HG03175 (cell line): ENCODE measurements around the gene RXFP2.

ENCODE experiments used
- ATAC-seq: cut with Tn5 transposase; IDR thresholded peaks from one replicate; pipeline ENCODE4 v1.9.1; 2021; ENCODE audit warnings: mild to moderate bottlenecking, moderate library complexity; ENCODE audit not compliant: unreplicated experiment

The RXFP2 gene

DNA sequence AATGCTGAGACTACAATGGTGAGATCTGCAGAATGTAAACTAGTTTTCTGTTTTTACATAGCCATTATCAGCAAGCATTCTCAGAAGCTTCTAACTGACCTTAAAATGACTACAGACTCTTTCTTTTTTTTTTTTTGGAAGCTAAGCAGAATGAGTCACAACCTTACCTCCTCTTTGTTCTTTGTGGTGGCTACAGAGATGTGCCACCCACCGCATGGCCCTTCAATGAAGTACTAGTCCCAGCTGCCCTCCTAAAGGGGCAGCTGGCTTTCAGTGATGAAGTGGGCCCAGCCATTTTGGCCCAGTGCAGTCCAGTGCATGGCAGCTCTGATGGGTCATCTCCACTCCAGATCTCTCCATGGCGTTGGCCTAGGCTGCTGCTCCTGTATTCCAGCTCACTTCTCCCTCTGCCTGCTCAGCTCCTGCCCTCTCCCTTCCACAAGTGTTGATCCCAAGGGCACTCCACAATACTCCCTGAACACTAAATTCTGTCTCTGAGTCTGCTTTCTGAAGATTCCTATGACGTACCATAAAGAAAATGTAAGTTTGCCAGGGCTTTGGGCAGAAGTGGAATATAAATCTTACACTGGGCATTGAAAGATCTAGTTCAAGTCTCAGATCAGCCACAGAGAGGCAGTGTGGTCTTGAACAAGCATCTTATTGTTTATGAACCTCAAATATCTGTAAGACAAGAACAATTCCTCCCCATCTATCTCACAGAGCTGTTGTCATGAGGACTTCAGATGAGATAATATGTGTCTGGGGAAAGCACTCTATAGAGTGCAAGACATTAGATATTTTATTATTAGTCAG is 85.6 kb downstream of the RXFP2 start:
- peak; percentile 45 for ATAC-seq

DNA sequence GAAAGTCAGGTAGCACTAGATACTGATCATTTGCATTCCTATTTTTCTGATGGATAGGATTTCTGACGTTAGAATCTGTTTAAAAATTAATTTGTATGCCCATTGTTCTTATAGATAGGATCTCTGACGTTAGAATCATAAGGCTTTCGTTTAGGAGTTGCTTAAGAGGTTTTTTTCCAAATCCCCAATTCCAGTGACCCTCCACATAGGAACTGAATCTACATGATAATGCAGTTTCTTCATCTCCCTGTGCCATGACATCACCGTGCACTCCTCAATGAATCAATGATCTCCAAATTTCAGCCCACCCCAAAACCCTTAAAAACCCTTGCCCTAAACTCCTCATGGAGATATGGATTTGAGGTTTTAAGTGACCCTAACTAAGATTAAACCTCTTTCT is 87.2 kb downstream of the RXFP2 start:
- ATAC-seq: no peak

DNA sequence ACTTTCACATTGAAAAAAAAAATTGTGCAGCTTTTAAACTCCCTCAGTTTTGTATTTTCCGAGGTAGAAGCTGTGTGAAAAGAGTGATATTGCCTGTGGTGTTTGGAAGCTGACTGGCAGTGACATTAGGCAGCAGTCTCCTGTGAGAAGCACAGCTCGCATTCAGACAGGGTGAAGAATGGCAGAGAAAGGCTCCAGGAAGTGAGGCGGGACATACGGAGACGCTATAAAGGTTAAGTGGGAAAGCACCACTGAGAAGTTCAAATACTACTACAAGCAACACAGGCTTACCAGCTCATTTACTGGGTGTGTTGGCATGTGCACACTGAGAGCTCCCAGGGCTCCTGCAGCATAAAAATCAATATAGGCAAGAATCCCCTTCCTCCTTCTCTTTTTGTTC is 88.4 kb downstream of the RXFP2 start:
- ATAC-seq: no peak

DNA sequence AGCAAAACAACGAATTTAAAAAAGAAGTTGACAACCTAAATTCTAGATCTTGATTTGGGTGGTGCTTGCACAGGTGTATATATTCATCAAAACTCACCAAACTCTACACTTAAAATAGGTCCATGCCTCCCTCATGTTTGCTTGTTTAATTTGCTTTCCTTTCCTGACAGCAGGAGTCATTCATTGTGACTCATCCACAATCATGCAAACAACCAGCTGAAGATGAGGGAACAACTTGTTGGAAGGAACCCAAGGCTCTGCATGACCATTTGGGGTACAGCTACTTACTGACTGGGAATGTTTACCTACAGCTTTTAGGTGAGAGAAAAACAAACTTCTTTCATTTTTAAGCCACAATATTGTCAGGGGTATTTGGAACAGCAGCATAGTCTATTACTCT is 96.6 kb downstream of the RXFP2 start:
- ATAC-seq: no peak

DNA sequence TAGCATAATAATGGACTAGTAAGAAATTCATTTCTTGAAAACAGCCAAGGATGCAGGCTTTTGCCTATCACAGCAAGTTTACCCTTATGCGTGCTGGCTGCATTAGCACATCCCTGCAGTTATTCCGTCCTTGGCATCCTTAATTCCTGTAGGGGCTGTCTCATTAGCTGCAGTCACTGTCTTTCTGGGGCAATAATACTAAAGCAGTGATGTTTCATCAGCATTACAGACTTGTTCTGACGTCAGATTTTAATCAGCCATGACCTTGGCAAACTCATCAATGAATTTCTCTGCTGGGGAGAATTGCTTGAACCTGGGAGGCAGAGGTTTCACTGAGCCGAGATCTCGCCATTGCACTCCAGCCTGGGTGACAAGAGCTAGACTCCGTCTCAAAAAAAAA is 103.7 kb downstream of the RXFP2 start:
- no peak for ATAC-seq

DNA sequence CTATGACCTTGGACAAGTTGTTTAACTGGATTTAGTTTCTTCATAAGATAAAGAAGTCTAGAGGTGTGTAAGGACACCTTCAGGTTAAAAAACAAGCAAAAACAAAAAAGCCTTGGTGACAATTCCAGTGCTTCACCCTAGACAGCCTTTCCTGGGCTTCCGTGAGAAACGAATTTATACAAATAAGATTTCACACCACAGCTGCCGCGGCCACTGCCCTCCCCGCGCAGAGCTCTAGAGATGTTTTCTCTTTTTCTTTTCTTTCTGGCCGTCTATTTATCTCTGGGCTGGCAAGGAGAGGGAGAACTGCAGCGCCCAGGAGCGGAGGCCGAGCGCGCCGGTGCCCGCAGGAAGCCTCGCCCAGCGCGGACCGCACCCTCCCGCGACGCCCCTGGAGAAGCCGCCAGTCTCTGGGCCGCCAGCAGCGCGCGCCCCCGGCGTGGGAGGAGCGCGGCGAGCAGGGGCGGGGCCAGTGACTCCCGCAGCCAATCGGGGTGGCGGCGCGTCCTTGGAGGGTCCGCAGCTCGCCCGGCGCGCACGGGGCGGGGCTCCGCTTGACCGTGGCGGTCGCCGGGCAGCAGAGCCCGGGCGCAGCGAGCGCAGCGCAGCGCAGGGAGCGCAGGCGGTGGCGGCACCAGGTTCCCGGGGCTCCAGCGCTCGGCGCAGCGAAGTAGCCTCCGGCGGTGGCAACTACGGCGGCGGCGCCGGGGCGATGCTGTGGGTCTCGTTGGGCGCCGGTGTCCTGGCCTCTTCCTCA is 107.0 kb downstream of the RXFP2 start:
- ATAC-seq: peak; percentile 97

DNA sequence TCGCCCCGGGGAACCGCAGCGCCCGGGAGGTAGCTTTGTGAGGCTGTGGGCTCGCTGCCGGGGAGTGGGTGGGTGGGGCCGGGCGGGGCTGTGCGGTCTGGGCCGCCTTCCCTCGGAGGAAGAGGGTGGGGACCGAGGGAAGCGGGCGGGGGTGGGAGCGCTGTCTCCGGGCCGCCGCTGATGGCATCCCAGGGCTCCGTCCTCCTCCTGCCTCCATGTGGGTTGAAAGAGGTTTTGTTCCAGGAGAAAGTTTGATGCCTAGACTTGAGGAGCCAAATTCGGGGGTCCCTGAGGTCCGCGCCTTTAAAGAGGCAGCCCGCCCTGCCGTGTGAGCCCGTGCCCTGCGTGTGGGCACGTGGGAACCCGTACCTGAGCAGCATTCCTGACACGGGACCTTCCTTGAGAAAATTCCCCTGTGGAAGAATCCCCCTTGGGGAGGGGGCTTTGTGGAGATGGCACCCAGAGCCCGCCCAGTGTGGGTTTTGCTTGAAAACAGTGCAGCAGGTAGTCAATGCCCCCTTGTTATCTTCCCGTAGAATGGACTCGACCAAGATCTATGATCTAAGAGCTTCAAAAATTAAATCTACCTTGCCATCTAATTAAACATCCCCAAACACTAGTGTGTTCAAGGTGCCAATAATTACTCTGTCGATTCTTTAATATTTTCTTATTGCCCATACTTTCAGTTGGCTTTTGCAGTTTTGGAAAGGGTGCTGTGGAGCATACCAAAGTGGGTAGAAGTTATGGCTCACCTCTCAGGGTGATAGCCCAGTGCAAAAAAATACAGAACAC is 107.8 kb downstream of the RXFP2 start:
- peak; percentile 9 for ATAC-seq

DNA sequence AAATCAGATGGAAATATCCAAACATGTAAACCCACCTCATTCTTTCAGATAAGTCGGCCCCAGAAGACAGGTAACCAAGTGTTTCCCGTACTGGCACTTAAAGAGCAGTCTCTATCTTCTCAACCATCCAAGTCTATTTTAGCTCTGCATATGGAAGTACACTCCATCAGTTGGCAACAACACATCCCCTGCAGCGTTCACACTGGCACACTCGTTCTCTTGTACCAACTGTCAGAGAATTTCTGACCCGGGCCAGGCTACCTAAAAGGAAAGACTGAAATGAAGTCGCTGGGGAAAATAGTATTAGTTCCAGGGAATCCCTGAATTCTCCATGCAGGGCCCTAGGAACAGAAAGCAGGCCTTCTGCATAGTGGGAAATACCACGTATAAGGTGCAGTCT is 109.3 kb downstream of the RXFP2 start:
- no peak for ATAC-seq

DNA sequence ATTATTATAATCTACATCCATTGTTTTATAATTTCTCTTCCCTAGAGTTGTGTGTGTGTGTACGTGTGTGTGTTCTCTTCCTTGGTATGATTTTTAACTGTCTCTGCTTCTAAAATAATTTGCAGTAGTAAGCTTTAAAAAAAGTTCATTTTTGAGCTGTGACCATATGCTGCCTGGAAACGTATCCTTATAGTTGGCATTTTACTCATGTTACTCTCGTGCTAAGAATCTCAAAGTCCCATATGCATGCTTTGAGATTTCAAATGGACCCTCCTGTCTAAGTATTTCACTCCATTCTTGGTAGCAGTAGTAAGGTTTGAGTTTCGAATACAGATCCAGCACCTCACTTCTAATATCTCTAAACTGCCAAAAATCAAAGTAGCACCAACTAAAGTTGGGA is 109.9 kb downstream of the RXFP2 start:
- no peak for ATAC-seq

DNA sequence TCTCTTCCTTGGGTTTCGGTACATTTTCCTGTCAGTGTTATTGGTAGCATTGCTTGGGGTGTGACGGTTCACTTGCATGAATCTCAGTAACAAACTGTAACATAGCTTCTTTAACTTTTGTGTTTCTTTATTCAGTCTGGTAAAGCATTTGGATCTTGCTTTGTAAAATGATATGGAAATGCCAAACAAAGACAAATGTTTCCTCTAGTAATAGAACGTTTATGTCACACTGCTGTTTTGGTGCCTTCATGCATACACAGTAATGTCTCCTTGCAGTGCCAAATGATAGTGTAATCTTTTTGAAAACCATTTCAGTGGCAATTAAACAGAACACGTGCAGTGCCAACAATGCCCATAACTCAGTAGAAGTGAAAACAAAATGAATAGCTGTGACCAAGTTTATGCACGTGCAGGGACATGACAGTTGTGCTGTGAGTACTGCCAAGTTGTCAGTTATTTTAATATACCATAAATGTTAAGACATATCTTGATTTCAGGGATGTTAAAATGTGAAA is 110.8 kb downstream of the RXFP2 start:
- no peak for ATAC-seq

DNA sequence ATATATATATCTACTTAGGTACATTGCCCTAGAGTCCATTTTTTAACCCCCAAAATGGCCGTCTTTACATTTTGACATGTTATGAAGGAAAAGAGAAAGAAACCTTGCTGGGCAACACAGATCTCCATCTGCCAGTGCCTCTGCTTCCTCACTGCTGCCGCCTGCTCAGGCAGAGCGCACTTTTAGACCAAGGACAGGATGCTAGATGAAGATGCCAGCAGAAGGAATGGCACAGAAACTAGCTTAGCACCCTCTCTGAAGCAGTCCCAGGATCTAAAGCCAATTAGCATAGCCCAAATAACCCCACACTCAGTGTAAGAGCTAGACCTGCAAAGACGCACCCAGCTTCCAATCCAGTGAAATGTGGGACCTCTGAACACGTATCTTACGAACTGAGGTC is 111.9 kb downstream of the RXFP2 start:
- ATAC-seq: no peak
